NK-92 (cell line): ENCODE results near the gene KLK12.
"Not testable (repeated sequence)": the region's sequence is repeated elsewhere in the genome, so short reads cannot be mapped to it uniquely, and the experiment has no call there.

Experiments
- DNase-seq: peaks from one replicate; lab custom pipeline; 2025; ENCODE audit not compliant: unreplicated experiment; lab: John Stamatoyannopoulos, UW

The KLK12 gene

GRCh38 chr19:51016798-51017683, 17.8 kb downstream of the KLK12 start:
- no peak for DNase-seq

GRCh38 chr19:51015691-51016267, 19.0 kb downstream of the KLK12 start:
- DNase-seq: no peak

DNA sequence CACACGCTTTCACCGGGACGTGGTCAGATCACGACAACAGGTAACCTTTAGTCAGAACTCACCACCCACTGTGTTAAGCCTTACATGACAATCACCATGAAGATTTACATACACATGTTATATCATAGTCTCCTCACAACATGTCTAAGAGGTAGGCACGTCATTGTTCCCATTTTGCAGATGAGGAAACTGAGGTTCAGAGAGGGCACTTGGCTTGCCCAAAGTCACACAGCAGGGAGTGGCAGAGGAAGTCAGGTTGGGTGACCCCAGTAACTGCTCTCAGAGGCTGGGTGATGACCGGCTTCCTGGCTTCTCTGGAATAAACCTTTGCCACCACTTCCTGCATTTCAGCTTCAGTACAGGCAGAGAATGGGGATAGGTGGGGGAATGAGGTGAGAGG, 20.6 kb downstream of the KLK12 start:
- no peak for DNase-seq

GRCh38 chr19:51012661-51013190, 22.1 kb downstream of the KLK12 start:
- DNase-seq: no peak

GRCh38 chr19:51010066-51010795, 24.6 kb downstream of the KLK12 start:
- no peak for DNase-seq

- DNase-seq: no peak
Observed at GRCh38 chr19:51009061-51009891, 25.5 kb downstream of the KLK12 start.

- DNase-seq: no peak
Observed at GRCh38 chr19:51007488-51007887, 27.3 kb downstream of the KLK12 start.

DNA sequence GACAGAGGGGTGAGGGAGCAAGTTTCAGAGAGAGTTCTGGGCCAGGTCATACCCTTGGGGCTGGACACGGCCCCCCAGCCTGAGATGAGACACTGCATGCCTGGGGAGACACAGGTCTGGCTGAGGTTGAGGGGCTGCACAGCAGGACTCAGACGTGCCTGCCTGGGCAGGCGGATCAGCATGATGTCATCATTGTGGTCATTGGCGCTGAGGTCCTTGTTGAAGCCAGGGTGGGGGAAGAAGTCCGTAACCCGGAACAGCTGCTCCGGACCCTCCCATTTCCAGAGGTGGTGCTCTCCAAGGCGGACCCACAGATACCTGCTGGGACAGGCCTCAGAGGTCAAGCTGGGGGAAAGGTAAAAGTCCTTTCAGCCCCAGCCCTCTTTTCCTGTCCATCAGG, 28.4 kb downstream of the KLK12 start:
- no peak for DNase-seq

DNA sequence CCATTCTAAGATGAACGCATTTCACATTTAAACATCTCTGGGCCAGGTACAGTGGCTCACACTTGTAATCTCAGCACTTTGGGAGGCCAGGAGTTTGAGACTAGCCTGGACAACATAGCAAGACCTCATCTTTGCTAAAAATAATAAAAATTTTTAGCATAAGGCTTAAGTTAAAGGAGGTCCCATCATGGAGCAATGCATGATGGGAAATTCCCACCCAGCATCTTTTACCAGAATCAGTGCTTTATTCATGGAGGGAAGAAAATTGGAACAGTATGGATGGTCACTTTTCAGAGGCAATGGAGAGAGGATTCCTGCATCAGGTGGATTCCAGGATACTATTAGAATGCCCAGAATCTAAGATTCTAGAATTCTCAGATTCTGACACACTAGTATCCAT, 29.6 kb downstream of the KLK12 start:
- DNase-seq: no peak

DNA sequence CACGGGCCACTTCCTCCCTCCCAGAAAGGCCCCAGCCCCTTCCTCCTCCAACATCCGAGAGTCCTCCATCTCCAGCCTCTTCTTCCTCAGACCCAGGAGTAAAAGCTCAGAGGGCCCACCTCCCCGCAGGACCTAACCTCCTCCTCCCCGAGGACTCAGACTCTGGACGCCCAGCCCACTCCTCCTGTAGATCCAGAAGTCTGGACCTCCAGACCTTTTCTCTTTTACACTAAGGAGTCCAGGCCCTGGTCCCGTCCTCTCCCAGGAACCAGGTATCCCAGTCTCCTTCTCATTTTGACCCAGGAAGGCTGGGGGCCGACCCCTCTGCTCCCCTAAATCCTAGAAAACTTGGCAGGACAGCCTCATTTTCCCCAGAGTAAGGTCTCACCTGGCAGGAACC, 31.5 kb downstream of the KLK12 start:
- no peak for DNase-seq

DNA sequence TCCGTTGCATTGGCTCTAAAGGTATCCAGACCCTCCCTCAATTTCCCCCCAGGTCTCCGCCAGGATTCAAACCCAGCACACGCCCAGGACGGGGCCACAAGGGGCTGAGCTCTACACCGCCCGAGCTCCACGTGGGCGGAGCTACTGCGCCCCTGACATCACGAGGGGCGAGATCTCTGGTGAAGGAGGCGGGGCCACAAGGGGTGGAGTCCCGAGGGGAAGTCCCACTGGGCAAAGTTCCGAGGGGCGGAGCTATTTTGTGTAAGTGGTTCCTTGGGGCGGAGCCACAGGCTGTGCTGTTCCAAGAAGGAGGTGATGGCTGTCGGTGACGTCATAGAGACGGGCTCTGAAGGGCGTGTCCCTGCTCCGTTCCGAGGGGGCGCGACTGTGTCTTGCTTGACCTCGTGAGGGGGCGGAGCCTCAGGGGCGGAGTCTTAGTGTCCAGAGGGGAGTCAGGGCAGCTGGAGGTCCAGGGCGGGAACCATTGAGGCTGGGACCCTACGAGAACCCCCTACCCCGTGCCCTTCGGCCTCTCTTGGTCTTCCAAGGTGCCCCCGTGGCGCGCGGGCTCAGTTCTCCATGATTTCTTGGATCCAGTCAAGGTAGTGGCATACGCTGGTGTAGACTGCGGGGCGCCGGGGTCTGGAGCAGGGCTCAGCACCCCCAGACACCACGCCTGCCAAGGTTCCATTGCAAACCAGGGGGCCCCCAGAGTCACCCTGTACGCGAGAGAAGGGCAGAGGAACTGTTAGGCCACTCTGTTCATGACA, 32.1 kb downstream of the KLK12 start:
- no peak for DNase-seq

GRCh38 chr19:51002089-51002532, 32.7 kb downstream of the KLK12 start:
- DNase-seq: no peak

DNA sequence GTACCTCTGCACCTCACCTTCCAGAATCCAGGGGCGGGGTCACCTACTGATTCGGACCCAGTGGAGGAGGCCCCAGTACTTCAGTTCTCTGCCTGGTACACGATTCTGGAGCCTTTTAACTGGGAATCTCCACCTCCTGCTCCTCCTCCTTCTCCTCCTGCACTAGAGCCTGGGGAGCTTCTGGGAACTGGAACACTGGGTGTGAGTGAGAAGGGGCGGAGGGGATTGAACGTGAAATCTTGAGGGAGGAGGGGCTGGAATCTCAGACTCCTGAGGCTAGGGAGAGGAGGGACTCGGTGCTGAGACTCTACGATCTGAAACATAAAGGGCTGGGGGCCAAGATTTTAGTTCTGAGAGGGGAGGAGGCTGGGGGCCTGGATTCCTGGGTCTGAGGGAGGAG, 33.3 kb downstream of the KLK12 start, which contains the start of gene KLK8:
KLK8 (minus strand) TSS at position 90 of the 400 bp plus-strand sequence. CDS start 437 bp downstream, outside the sequence.
- DNase-seq: no peak

GRCh38 chr19:51000981-51001380, 33.8 kb downstream of the KLK12 start:
- DNase-seq: no peak

DNA sequence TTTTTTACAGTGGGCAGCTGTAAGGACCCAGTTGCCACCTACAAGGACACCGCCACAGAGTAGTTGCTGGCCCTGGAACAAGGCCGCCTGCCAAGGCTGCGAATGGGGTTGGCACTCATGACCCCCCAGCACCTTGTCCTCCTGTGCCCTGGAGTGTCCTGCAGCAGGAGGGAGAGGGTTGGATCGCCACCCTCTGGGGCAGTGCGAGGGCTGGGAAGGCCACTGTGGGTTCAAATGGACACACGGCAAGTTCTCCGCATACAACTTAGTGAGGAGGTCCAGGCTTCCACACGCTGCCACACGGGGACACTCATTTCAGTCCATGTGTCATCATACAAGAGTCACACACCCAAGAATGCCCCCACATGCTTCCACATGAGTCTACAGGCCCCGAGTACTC, 34.4 kb downstream of the KLK12 start:
- DNase-seq: no peak

DNA sequence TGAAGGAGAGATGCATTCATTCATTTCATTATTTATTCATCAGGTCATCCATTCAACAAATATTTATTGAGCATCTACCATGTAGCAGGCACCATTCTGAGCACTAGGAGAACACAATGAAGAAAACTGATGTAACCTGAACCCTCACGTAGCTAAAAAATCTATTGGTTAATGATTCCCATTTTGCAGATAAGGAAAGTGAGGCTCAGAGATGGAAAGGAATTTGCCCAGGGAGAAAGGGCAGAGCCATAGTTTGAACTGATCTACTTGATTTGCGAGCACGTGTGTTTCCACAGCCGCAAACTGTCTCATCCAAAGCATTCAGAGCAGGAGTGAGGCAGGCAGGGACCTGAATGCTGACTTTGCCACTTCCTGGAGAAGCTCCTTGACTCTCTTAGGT, 36.1 kb downstream of the KLK12 start:
- no peak for DNase-seq

DNA sequence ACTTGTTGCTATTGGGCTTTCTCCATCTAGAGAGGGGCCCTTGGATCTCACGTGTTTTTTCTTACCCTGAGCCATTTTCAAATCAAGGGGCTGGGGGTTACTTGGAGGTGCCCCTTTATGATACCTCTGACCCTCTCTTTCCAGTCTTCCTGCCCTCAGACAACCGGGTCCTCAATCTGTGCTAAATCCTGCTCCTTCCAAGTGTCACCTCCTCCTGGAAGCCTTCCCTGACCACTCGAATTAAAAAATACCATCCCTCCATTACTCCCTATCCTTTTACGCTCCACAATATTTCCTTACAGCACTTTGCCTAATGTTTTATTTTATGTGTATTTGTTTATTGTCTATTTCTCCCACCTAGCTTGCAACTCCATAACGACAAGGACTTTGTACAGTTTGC, 36.7 kb downstream of the KLK12 start:
- DNase-seq: no peak

DNA sequence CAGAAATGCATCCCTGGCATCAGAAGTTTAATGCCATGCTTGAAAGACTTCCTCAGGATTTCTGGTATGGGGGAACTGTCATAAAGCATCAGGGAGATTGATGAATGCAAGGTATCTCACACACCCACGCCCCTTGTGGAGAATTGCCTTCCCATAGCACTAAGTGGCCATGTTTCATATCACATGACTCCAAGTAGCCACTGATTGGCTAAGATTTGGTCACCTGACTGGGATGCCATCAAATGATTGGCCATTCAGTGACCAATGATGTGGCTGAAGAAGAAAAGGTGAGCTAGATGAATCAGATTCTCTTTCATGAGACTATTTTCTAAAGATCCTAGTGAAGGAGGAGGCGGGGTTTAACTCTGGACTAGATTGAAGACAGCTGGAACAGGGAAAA, 40.7 kb downstream of the KLK12 start:
- no peak for DNase-seq

- no peak for DNase-seq
Observed at GRCh38 chr19:50992666-50993035, 42.2 kb downstream of the KLK12 start.

DNA sequence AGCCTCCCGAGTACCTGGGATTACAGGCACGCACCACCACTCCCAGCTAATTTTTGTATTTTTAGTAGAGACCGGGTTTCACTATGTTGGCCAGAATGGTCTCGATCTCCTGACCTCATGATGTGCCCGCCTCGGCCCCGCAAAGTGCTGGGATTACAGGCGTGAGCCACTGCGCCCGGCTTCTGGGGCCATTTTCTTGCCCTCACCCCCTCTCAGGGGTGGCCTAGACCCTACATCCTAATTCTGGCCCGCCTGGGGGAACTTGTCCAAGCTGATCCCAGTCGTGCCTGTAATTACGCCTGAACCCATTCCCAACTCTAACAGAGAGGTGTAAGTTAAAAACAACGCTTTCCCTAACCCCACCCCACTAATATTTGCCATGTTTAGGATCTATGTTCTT, 50.4 kb downstream of the KLK12 start:
- DNase-seq: not testable (repeated sequence)
